H1 (cell line): ENCODE data around the gene GPR180. TPM values are rescaled to one million over a fixed set of nuclear protein-coding genes. Genes with fewer than 3 reads are reported as not detected.

Experiments
- CTCF ChIA-PET: fragments of 300-600 bp; sonication (Branson Sonifier 250); formaldehyde crosslinking; loops from one replicate; lab custom pipeline; 2021; ENCODE audit not compliant: partially characterized antibody; lab: Charles Lee
- POLR2A ChIA-PET: fragments of 300-600 bp; sonication (Branson Sonifier 250); formaldehyde crosslinking; loops from one replicate; lab custom pipeline; 2021; ENCODE audit warnings: inconsistent platforms; ENCODE audit not compliant: partially characterized antibody; lab: Charles Lee
- DNase-seq, 2 experiments: peaks; one replicate each; pipeline versions ENCODE4 v3.0.0 to v3.0.0-alpha.2; 2010 to 2022; ENCODE audit warnings: low spot score in 2 of 2, low read depth in 1 of 2, mixed read lengths in 1 of 2
- FAIRE-seq: peaks from 2 replicates; lab custom pipeline; 2011; peaks lifted over from hg19 to GRCh38; lab: Jason Lieb, UNC
- H2AFZ ChIP-seq: 2 replicates; pipeline ENCODE4 v1.8.1; 2012; ENCODE audit warnings: low read length, inconsistent platforms
- H2AK5ac ChIP-seq: 2 replicates; pipeline ENCODE4 v1.6.1; 2013; ENCODE audit warnings: low read depth, low read length
- H2BK120ac ChIP-seq: replicated peaks from 2 replicates; pipeline ENCODE3; 2013; ENCODE audit warnings: low read depth, low read length, inconsistent platforms
- H2BK12ac ChIP-seq: 2 replicates; pipeline ENCODE4 v1.6.1; 2013; ENCODE audit warnings: low read depth, low read length
- H2BK15ac ChIP-seq: 2 replicates; pipeline ENCODE4 v1.6.1; 2013; ENCODE audit warnings: low read length
- H2BK20ac ChIP-seq: 2 replicates; pipeline ENCODE4 v1.6.1; 2013; ENCODE audit warnings: low read length
- H2BK5ac ChIP-seq: 2 replicates; pipeline ENCODE4 v1.6.1; 2013; ENCODE audit warnings: low read depth, low read length
- H3K14ac ChIP-seq: 2 replicates; pipeline ENCODE4 v1.6.1; 2013; ENCODE audit warnings: inconsistent platforms; ENCODE audit not compliant: insufficient read length
- H3K18ac ChIP-seq: 2 replicates; pipeline ENCODE4 v1.6.1; 2013; ENCODE audit warnings: low read length; ENCODE audit errors: extremely low read depth
- H3K23ac ChIP-seq: 2 replicates; pipeline ENCODE4 v1.6.1; 2013; ENCODE audit warnings: inconsistent platforms; ENCODE audit not compliant: insufficient read length
- H3K23me2 ChIP-seq: 2 replicates; pipeline ENCODE4 v1.6.1; 2013; ENCODE audit warnings: low read depth, low read length
- H3K27ac ChIP-seq: 2 replicates; pipeline ENCODE4 v1.6.1; 2011; ENCODE audit warnings: low read depth, low read length, inconsistent platforms
- H3K27me3 ChIP-seq, 4 experiments: replicated peaks in 1 of 4; 1 replicate in 1 of 4; 2 replicates in 3 of 4; pipeline versions ENCODE4 v1.6.1 to v1.8.1; 2011 to 2013; ENCODE audit warnings: low read length in 3 of 4, mild to moderate bottlenecking in 3 of 4, inconsistent platforms in 2 of 4, mixed read lengths in 2 of 4, moderate library complexity in 1 of 4; ENCODE audit not compliant: control insufficient read depth in 3 of 4, insufficient read depth in 3 of 4; ENCODE audit errors: extremely low read depth in 1 of 4
- H3K36me3 ChIP-seq, 4 experiments: 2 replicates each; pipeline versions ENCODE4 v1.6.1 to v1.8.1; 2011 to 2013; ENCODE audit warnings: mild to moderate bottlenecking in 4 of 4, low read length in 3 of 4, moderate library complexity in 2 of 4, control low read depth in 1 of 4, inconsistent platforms in 1 of 4; ENCODE audit not compliant: insufficient read depth in 4 of 4, control insufficient read depth in 2 of 4
- H3K4ac ChIP-seq: replicated peaks from 2 replicates; pipeline ENCODE3; 2013; ENCODE audit warnings: low read length, low read depth, mixed read lengths, inconsistent platforms; ENCODE audit not compliant: insufficient read length
- H3K4me1 ChIP-seq, 4 experiments: replicated peaks in 1 of 4; 1 replicate in 1 of 4; 2 replicates in 3 of 4; pipeline versions ENCODE4 v1.6.1 to v1.8.1; 2011 to 2013; ENCODE audit warnings: low read length in 3 of 4, inconsistent platforms in 2 of 4, mixed read lengths in 1 of 4; ENCODE audit not compliant: insufficient read depth in 4 of 4, control insufficient read depth in 3 of 4
- H3K4me2 ChIP-seq, 2 experiments: 2 replicates each; pipeline versions ENCODE4 v1.6.1 to v1.8.1; 2011 to 2013; ENCODE audit warnings: low read depth in 2 of 2, low read length in 2 of 2, control low read depth in 1 of 2, inconsistent platforms in 1 of 2, mild to moderate bottlenecking in 1 of 2; ENCODE audit not compliant: insufficient read depth in 1 of 2
- H3K4me3 ChIP-seq, 4 experiments: fragments of 200-600, 300-600 bp in 1 of 4; sonication (generic), shearing (Covaris generic), sonication (Bioruptor Twin) in 1 of 4; 2 replicates each; pipeline versions ENCODE4 v1.5.1 to v1.8.1; 2011 to 2016; ENCODE audit warnings: low read length in 4 of 4, low read depth in 3 of 4, control low read depth in 2 of 4, inconsistent platforms in 2 of 4, mild to moderate bottlenecking in 2 of 4, mixed read lengths in 1 of 4, moderate library complexity in 1 of 4; ENCODE audit not compliant: insufficient read depth in 2 of 4; ENCODE audit errors: extremely low read depth in 1 of 4
- H3K56ac ChIP-seq: replicated peaks from 2 replicates; pipeline ENCODE3; 2013; ENCODE audit warnings: low read depth, mild to moderate bottlenecking, mixed read lengths, low read length, inconsistent platforms; ENCODE audit not compliant: insufficient read length
- H3K79me1 ChIP-seq: 2 replicates; pipeline ENCODE4 v1.6.1; 2013; ENCODE audit warnings: low read depth, low read length, control low read depth
- H3K79me2 ChIP-seq, 2 experiments: 2 replicates each; pipeline versions ENCODE4 v1.6.1 to v1.8.1; 2012 to 2013; ENCODE audit warnings: low read length in 2 of 2, mild to moderate bottlenecking in 2 of 2, inconsistent platforms in 1 of 2; ENCODE audit not compliant: insufficient read depth in 2 of 2, control insufficient read depth in 1 of 2
- H3K9ac ChIP-seq, 4 experiments: replicated peaks in 1 of 4; 1 replicate in 1 of 4; 2 replicates in 3 of 4; pipeline versions ENCODE4 v1.6.1 to v1.8.1; 2011 to 2013; ENCODE audit warnings: low read depth in 3 of 4, low read length in 3 of 4, control low read depth in 2 of 4, mild to moderate bottlenecking in 2 of 4, moderate library complexity in 2 of 4, inconsistent platforms in 1 of 4; ENCODE audit errors: extremely low read depth in 1 of 4
- H3K9me3 ChIP-seq, 2 experiments: 2 replicates each; pipeline versions ENCODE4 v1.6.1 to v1.8.1; 2012 to 2013; ENCODE audit warnings: mild to moderate bottlenecking in 2 of 2, moderate library complexity in 2 of 2, control low read depth in 1 of 2, inconsistent platforms in 1 of 2, low read depth in 1 of 2, low read length in 1 of 2, mixed read lengths in 1 of 2; ENCODE audit not compliant: insufficient read depth in 2 of 2
- H4K20me1 ChIP-seq, 2 experiments: replicated peaks in 1 of 2; 2 replicates each; pipeline versions ENCODE3 to v1.8.1; 2011 to 2013; ENCODE audit warnings: inconsistent platforms in 2 of 2, low read length in 2 of 2, mild to moderate bottlenecking in 1 of 2; ENCODE audit not compliant: insufficient read depth in 2 of 2, control insufficient read depth in 1 of 2
- H4K5ac ChIP-seq: 2 replicates; pipeline ENCODE4 v1.6.1; 2013; ENCODE audit warnings: low read length, low read depth, mixed read lengths, inconsistent platforms; ENCODE audit not compliant: insufficient read length
- H4K8ac ChIP-seq: 2 replicates; pipeline ENCODE4 v1.8.0; 2013; ENCODE audit warnings: mild to moderate bottlenecking, moderate library complexity, low read length, inconsistent platforms; ENCODE audit not compliant: insufficient read depth; ENCODE audit errors: extremely low read depth
- H4K91ac ChIP-seq: replicated peaks from 2 replicates; pipeline ENCODE3; 2013; ENCODE audit warnings: low read length, mixed read lengths, inconsistent platforms; ENCODE audit not compliant: insufficient read length
- BRCA1 ChIP-seq: IDR thresholded peaks from 2 replicates; pipeline ENCODE4 v1.6.1; 2012; ENCODE audit warnings: low read depth, low read length, improper control_type of control experiment
- JUND ChIP-seq: IDR thresholded peaks from 2 replicates; pipeline ENCODE4 v1.6.1; 2011; ENCODE audit warnings: mild to moderate bottlenecking, improper control_type of control experiment, low read length
- POLR2AphosphoS5 ChIP-seq: IDR thresholded peaks from 2 replicates; pipeline ENCODE4 v1.6.1; 2011; ENCODE audit warnings: low read depth, low read length
- WGBS, 2 experiments: shearing (Covaris generic) in 1 of 2; methylation state at CpG; one replicate each; pipeline versions ENCODE4 v1.1.6 to v1.1.7; 2013 to 2015; ENCODE audit warnings: low lambda C conversion rate in 2 of 2, mixed read lengths in 2 of 2, inconsistent platforms in 1 of 2, low coverage in 1 of 2, missing lambda C conversion rate in 1 of 2; ENCODE audit not compliant: insufficient replicate concordance in 2 of 2, insufficient coverage in 1 of 2, insufficient read length in 1 of 2; ENCODE audit errors: extremely low coverage in 1 of 2, missing lambda C conversion rate in 1 of 2; 5-methylcytosine and 5-hydroxymethylcytosine counted together
- polyA plus RNA-seq, 7 experiments: library from polyadenylated mRNA; depleted of rRNA in 3 of 7; stranded (reverse) in 5 of 7; unstranded in 2 of 7; fragments of >200 nt in 5 of 7; fragments of 200-250 nt in 2 of 7; gene quantifications; 1 replicate in 5 of 7; 2 replicates in 1 of 7; 4 replicates in 1 of 7; pipeline versions ENCODE4 v1.2.1 to v1.2.3, GENCODE V29; 2011 to 2013; ENCODE audit warnings: missing spikeins in 2 of 7, mixed read lengths in 2 of 7
- total RNA-seq: library from RNA; stranded (reverse); fragmentation: NEBNext Ultra II Directional; extraction: Animal tissue kit (Norgen Biotek cat#: 25700); gene quantifications from 2 replicates; pipeline ENCODE4 v1.2.1, GENCODE V29; 2021

Gene GPR180
- total and polyA plus RNA-seq, 2 of the 8 experiments (the other 6 are each of a cell fraction or from before 2014, with no cell fraction given) = 1.8 to 4.8 TPM

GRCh38 chr13:94559222-94559795, 42.3 kb upstream of the GPR180 start:
- Histone ChIP-seq H3K79me2 (no peaks in the 10 kb centered on the region), H4K20me1 (no peaks in the 10 kb centered on the region), H2BK20ac (no peak overlapping the region), H3K9me3 (no peaks in the 10 kb centered on the region; a peak in 1 of 4 replicates), H2BK120ac (no peak overlapping the region), H2BK15ac (no peak overlapping the region), H3K14ac (no peak overlapping the region), H3K18ac (no peak overlapping the region), H3K4me1 (no peaks in the 10 kb centered on the region), H3K4me3 (no peak overlapping the region), H3K27me3 (no peaks in the 10 kb centered on the region), H3K4ac (no peak overlapping the region), H3K27ac (no peak overlapping the region), H3K23ac (no peak overlapping the region), H4K91ac (no peak overlapping the region), H3K23me2 (no peaks in the 10 kb centered on the region), H3K56ac (no peak overlapping the region), H3K9ac (no peak overlapping the region), H3K79me1 (no peaks in the 10 kb centered on the region), H2AK5ac (no peak overlapping the region), H2BK5ac (no peak overlapping the region), H4K5ac (no peak overlapping the region), H2AFZ (no peak overlapping the region), H4K8ac (no peak overlapping the region), H3K36me3 (no peaks in the 10 kb centered on the region), H2BK12ac (no peak overlapping the region), H3K4me2 (no peak overlapping the region)
- POLR2A ChIA-PET = no interaction called here
- DNase-seq (no peak), FAIRE-seq (no peak)
- WGBS, 2 experiments = 87% methylated on average over 6 of the region's 6 CpGs; no CpG with 5 or more reads in 1 of the 2 experiments
- CTCF ChIA-PET = no interaction called here
- TF ChIP-seq BRCA1 = no peak
- no peak for TF ChIP-seq POLR2AphosphoS5
- TF ChIP-seq JUND = no peak
